Vagina (tissue), 2 donors: ENCODE results near the gene ABLIM2. TPM values are rescaled to one million over a fixed set of nuclear protein-coding genes. Genes with fewer than 3 reads are reported as not detected.

Source experiments
- DNase-seq, 2 donors: peaks; one replicate each; pipeline ENCODE4 v3.0.0-alpha.2; 2017; ENCODE audit errors: extremely low spot score in 2 of 2
- H3K27ac ChIP-seq: fragments of 200-600 bp; sonication (generic); one replicate; pipeline ENCODE4 v1.5.1; 2019
- H3K27me3 ChIP-seq: fragments of 200-600 bp; sonication (generic); one replicate; pipeline ENCODE4 v1.5.1; 2019
- H3K36me3 ChIP-seq, 2 donors: fragments of 200-600 bp; sonication (generic); one replicate each; pipeline ENCODE4 v1.5.1; 2017 to 2019
- H3K4me1 ChIP-seq: fragments of 200-600 bp; sonication (generic); one replicate; pipeline ENCODE4 v1.5.1; 2019
- H3K4me3 ChIP-seq, 2 donors: fragments of 200-600 bp; sonication (generic); 1 replicate in 1 of 2; 2 replicates in 1 of 2; pipeline ENCODE4 v1.5.1; 2016 to 2019
- H3K9me3 ChIP-seq: fragments of 200-600 bp; sonication (generic); one replicate; pipeline ENCODE4 v1.5.1; 2019
- CTCF ChIP-seq, 3 experiments: fragments of 450-650 bp in 2 of 3; fragments of 200-600 bp in 1 of 3; sonication (generic) in 1 of 3; IDR thresholded peaks; one replicate each; pipeline ENCODE4 v1.5.1; 2017 to 2019; ENCODE audit warnings: antibody characterized with exemption in 3 of 3, mild to moderate bottlenecking in 2 of 3, moderate library complexity in 2 of 3
- POLR2A ChIP-seq, 2 donors: fragments of 450-650 bp; IDR thresholded peaks; one replicate each; pipeline ENCODE4 v1.6.1; 2017; ENCODE audit warnings: antibody characterized with exemption in 2 of 2, mild to moderate bottlenecking in 2 of 2, moderate library complexity in 2 of 2
- POLR2AphosphoS5 ChIP-seq, 2 donors: sonication (generic); formaldehyde crosslinking; IDR thresholded peaks; one replicate each; pipeline ENCODE4 v1.9.0; 2017; ENCODE audit warnings: antibody characterized with exemption in 2 of 2, mild to moderate bottlenecking in 2 of 2, low read depth in 1 of 2; ENCODE audit not compliant: insufficient read depth in 1 of 2
- intact Hi-C: fragments of 100-400 bp; cut with DNase I; formaldehyde crosslinking; loops from one replicate; pipeline ENCODE4 v1.15.1; 2023
- total RNA-seq: library from RNA; depleted of rRNA; stranded (reverse); fragments of >200 nt; gene quantifications from one replicate; pipeline ENCODE4 v1.2.3, GENCODE V29; 2016

The ABLIM2 gene
- total RNA-seq, 1 donor from 2014 or later, result 15.5 TPM

- no peaks in the 10 kb centered on the region for H3K36me3 ChIP-seq
- intact Hi-C loops, result no loop called here
These were observed 113.9 kb downstream of the ABLIM2 start for GRCh38 chr4:8044699-8045098.

GRCh38 chr4:8044244-8044643 lies 114.4 kb downstream of the ABLIM2 start:
- intact Hi-C loops, result no loop called here
- H3K9me3 ChIP-seq, result no peaks in the 10 kb centered on the region
- TF ChIP-seq CTCF (IDR thresholded peaks at IDR 0.05), result no peak
- TF ChIP-seq POLR2AphosphoS5 (IDR thresholded peaks at IDR 0.05; ENCODE audit: insufficient read depth in 1 of 2, low read depth in 1 of 2), result no peak
- no peak for TF ChIP-seq POLR2A (IDR thresholded peaks at IDR 0.05)

More at GRCh38 chr4:8044699-8045098, 113.9 kb downstream of the ABLIM2 start:
- no peaks in the 10 kb centered on the region for H3K9me3 ChIP-seq
- TF ChIP-seq POLR2A (IDR thresholded peaks at IDR 0.05) (no peak), POLR2AphosphoS5 (IDR thresholded peaks at IDR 0.05; ENCODE audit: insufficient read depth in 1 of 2, low read depth in 1 of 2) (no peak), CTCF (IDR thresholded peaks at IDR 0.05) (no peak)
- no peak overlapping the region for H3K27ac ChIP-seq
- no peak for DNase-seq
- H3K4me3 ChIP-seq, result no peak overlapping the region
- H3K4me1 ChIP-seq, result peaks cover 5% of the 10 kb centered on the region
- H3K27me3 ChIP-seq, result no peaks in the 10 kb centered on the region

GRCh38 chr4:8043596-8043995 lies 115.0 kb downstream of the ABLIM2 start:
- no peak for DNase-seq

More at GRCh38 chr4:8044244-8044643, 114.4 kb downstream of the ABLIM2 start:
- H3K27me3 ChIP-seq, result no peaks in the 10 kb centered on the region
- H3K36me3 ChIP-seq, result no peaks in the 10 kb centered on the region
- H3K4me3 ChIP-seq, result no peak overlapping the region
- peaks cover 2% of the 10 kb centered on the region for H3K4me1 ChIP-seq
- no peak overlapping the region for H3K27ac ChIP-seq
- no peak for DNase-seq

GRCh38 chr4:8041868-8042267 lies 116.7 kb downstream of the ABLIM2 start:
- TF ChIP-seq CTCF (IDR thresholded peaks at IDR 0.05) (no peak), POLR2A (IDR thresholded peaks at IDR 0.05) (no peak), POLR2AphosphoS5 (IDR thresholded peaks at IDR 0.05; ENCODE audit: insufficient read depth in 1 of 2, low read depth in 1 of 2) (no peak)
- Histone ChIP-seq H3K4me3 (no peak overlapping the region), H3K27me3 (no peaks in the 10 kb centered on the region), H3K36me3 (no peaks in the 10 kb centered on the region), H3K4me1 (no peaks in the 10 kb centered on the region), H3K9me3 (no peaks in the 10 kb centered on the region), H3K27ac (no peak overlapping the region)
- intact Hi-C loops, result no loop called here
- no peak for DNase-seq

More at GRCh38 chr4:8043596-8043995, 115.0 kb downstream of the ABLIM2 start:
- intact Hi-C loops, result no loop called here
- Histone ChIP-seq H3K4me3 (no peak overlapping the region), H3K27ac (no peak overlapping the region), H3K4me1 (no peaks in the 10 kb centered on the region), H3K9me3 (no peaks in the 10 kb centered on the region), H3K27me3 (no peaks in the 10 kb centered on the region), H3K36me3 (no peaks in the 10 kb centered on the region)
- no peak for TF ChIP-seq POLR2AphosphoS5 (IDR thresholded peaks at IDR 0.05; ENCODE audit: insufficient read depth in 1 of 2, low read depth in 1 of 2)
- TF ChIP-seq CTCF (IDR thresholded peaks at IDR 0.05), result no peak

- H3K4me3 ChIP-seq, result no peak overlapping the region
- H3K9me3 ChIP-seq, result no peaks in the 10 kb centered on the region
- H3K27ac ChIP-seq, result no peak overlapping the region
- no peak for TF ChIP-seq POLR2A (IDR thresholded peaks at IDR 0.05)
- TF ChIP-seq POLR2AphosphoS5 (IDR thresholded peaks at IDR 0.05; ENCODE audit: insufficient read depth in 1 of 2, low read depth in 1 of 2), result no peak
- TF ChIP-seq CTCF (IDR thresholded peaks at IDR 0.05), result no peak
- intact Hi-C loops, result no loop called here
- no peaks in the 10 kb centered on the region for H3K4me1 ChIP-seq
- DNase-seq, result no peak
- H3K27me3 ChIP-seq, result no peaks in the 10 kb centered on the region
- no peaks in the 10 kb centered on the region for H3K36me3 ChIP-seq
These were observed 117.4 kb downstream of the ABLIM2 start for GRCh38 chr4:8041172-8041571.
